Measurements from ENCODE around the gene PCDHGC3. TPM values are rescaled to one million over a fixed set of nuclear protein-coding genes. Genes with fewer than 3 reads are reported as not detected.

PCDHGC3 gene
- total and polyA plus RNA-seq, 2 of the 8 experiments (the other 6 are each of a cell fraction or from before 2014, with no cell fraction given) = 4.7 to 18.6 TPM

- H2BK20ac ChIP-seq (ENCODE audit: low read length) = no peak overlapping the region
- peak overlapping the region in 1 of 4 experiments; percentile 71; a peak in 2 of 8 replicates for H3K4me3 ChIP-seq (ENCODE audit: extremely low read depth in 1 of 4, insufficient read depth in 2 of 4, low read depth in 3 of 4, low read length in 4 of 4)
- POLR2A ChIA-PET (ENCODE audit: partially characterized antibody) = interaction anchor here (0.8 to 3.5 kb wide), 6 partner anchors 8 to 166 kb away, joined by 3 to 25 read pairs (median 4); partner anchors contain the start of genes HDAC3, PCDHGC3 and RELL2
- no peak overlapping the region for H2BK15ac ChIP-seq (ENCODE audit: low read length)
- H2BK12ac ChIP-seq (ENCODE audit: low read depth, low read length) = no peak overlapping the region
- H3K79me2 ChIP-seq (ENCODE audit: control insufficient read depth in 1 of 2, insufficient read depth in 2 of 2, low read length in 2 of 2) = peaks cover 0 to 3% of the 10 kb centered on the region in 2 experiments; a peak in 1 of 4 replicates
- H4K5ac ChIP-seq (ENCODE audit: insufficient read length, low read depth, low read length) = no peak overlapping the region
- no peak for FAIRE-seq
- H3K4me1 ChIP-seq (replicated peaks in 1 of 4; ENCODE audit: control insufficient read depth in 3 of 4, insufficient read depth in 4 of 4, low read length in 3 of 4) = peaks cover 5 to 21% (median 12%) of the 10 kb centered on the region in 4 experiments
- no peak overlapping the region for H3K23ac ChIP-seq (ENCODE audit: insufficient read length)
- H2AFZ ChIP-seq (ENCODE audit: low read length) = no peak overlapping the region
- H2BK5ac ChIP-seq (ENCODE audit: low read depth, low read length) = no peak overlapping the region
- H3K56ac ChIP-seq (replicated peaks; ENCODE audit: insufficient read length, low read depth, low read length) = no peak overlapping the region
- DNase-seq (ENCODE audit: low read depth in 1 of 2, low spot score in 2 of 2) = no peak
- no peak overlapping the region for H3K27ac ChIP-seq (ENCODE audit: low read depth, low read length)
- H3K18ac ChIP-seq (ENCODE audit: extremely low read depth, low read length) = no peak overlapping the region
- H4K20me1 ChIP-seq (replicated peaks in 1 of 2; ENCODE audit: control insufficient read depth in 1 of 2, insufficient read depth in 2 of 2, low read length in 2 of 2) = peaks cover 13 to 25% of the 10 kb centered on the region in 2 experiments
- no peak overlapping the region for H2BK120ac ChIP-seq (replicated peaks; ENCODE audit: low read depth, low read length)
- peak overlapping the region in 1 of 2 experiments; percentile 98; a peak in 1 of 4 replicates for H3K4me2 ChIP-seq (ENCODE audit: insufficient read depth in 1 of 2, low read depth in 2 of 2, low read length in 2 of 2)
- no peak overlapping the region for H3K4ac ChIP-seq (replicated peaks; ENCODE audit: insufficient read length, low read depth, low read length)
- no peak overlapping the region for H4K8ac ChIP-seq (ENCODE audit: extremely low read depth, insufficient read depth, low read length)
- WGBS, 2 experiments (ENCODE audit: extremely low coverage in 1 of 2, insufficient coverage in 1 of 2, insufficient read length in 1 of 2, insufficient replicate concordance in 2 of 2, low coverage in 1 of 2, low lambda C conversion rate in 2 of 2, missing lambda C conversion rate in 1 of 2) = 96% methylated on average over 9 of the region's 9 CpGs; no CpG with 5 or more reads in 1 of the 2 experiments
- CTCF ChIA-PET (ENCODE audit: partially characterized antibody) = interaction anchor here (0.6 to 14.3 kb wide), 20 partner anchors 9 to 294 kb away, joined by 3 to 164 read pairs (median 6); partner anchors contain the start of genes PCDHB10, PCDHB15, PCDHGA10 and PCDHGA11
- no peaks in the 10 kb centered on the region for H3K36me3 ChIP-seq (ENCODE audit: control insufficient read depth in 2 of 4, insufficient read depth in 4 of 4, low read length in 3 of 4)
- H3K14ac ChIP-seq (ENCODE audit: insufficient read length) = no peak overlapping the region
- H3K27me3 ChIP-seq (replicated peaks in 1 of 4; ENCODE audit: control insufficient read depth in 3 of 4, extremely low read depth in 1 of 4, insufficient read depth in 3 of 4, low read length in 3 of 4) = peaks cover 10 to 28% (median 24%) of the 10 kb centered on the region in 4 experiments
- H3K9ac ChIP-seq (replicated peaks in 1 of 4; ENCODE audit: extremely low read depth in 1 of 4, low read depth in 3 of 4, low read length in 3 of 4) = no peak overlapping the region
- peaks cover 11% of the 10 kb centered on the region for H3K23me2 ChIP-seq (ENCODE audit: low read depth, low read length)
- no peak overlapping the region for H2AK5ac ChIP-seq (ENCODE audit: low read depth, low read length)
- H4K91ac ChIP-seq (replicated peaks; ENCODE audit: insufficient read length, low read length) = no peak overlapping the region
- H3K9me3 ChIP-seq (ENCODE audit: insufficient read depth in 2 of 2, low read depth in 1 of 2, low read length in 1 of 2) = no peaks in the 10 kb centered on the region
- H3K79me1 ChIP-seq (ENCODE audit: low read depth, low read length) = no peaks in the 10 kb centered on the region; the same call in none of the 2 replicates
- no peak for TF ChIP-seq MAFK (IDR thresholded peaks at IDR 0.05; ENCODE audit: low read depth, low read length)
Measured at GRCh38 chr5:141486091-141486490, 10.3 kb downstream of the PCDHGC3 start.
